Heart left ventricle (tissue), 16 donors: ENCODE data around the gene HELZ. TPM values are rescaled to one million over a fixed set of nuclear protein-coding genes. Genes with fewer than 3 reads are reported as not detected.
"Not testable (repeated sequence)": the region's sequence is repeated elsewhere in the genome, so short reads cannot be mapped to it uniquely, and the experiment has no call there.

ENCODE experiments used
- ATAC-seq, 4 donors: fragments of 200-7000 bp; cut with Tn5 transposase; one replicate each; pipeline ENCODE4 v1.9.1; 2020 to 2022; ENCODE audit warnings: moderate library complexity in 4 of 4, mild to moderate bottlenecking in 3 of 4, moderate number of reproducible peaks in 1 of 4
- DNase-seq, 5 donors: peaks; one replicate each; pipeline ENCODE4 v3.0.0-alpha.2; 2020
- H3K27ac ChIP-seq, 12 donors: fragments of 200-600 bp; sonication (generic) in 4 of 12; one replicate each; pipeline versions ENCODE4 v1.5.0 to v1.8.0; 2016 to 2022; ENCODE audit warnings: mild to moderate bottlenecking in 2 of 12
- H3K27me3 ChIP-seq, 9 donors: fragments of 200-600 bp; sonication (generic) in 2 of 9; one replicate each; pipeline versions ENCODE4 v1.5.1 to v1.8.0; 2016 to 2022; ENCODE audit warnings: mild to moderate bottlenecking in 3 of 9
- H3K36me3 ChIP-seq, 9 donors: fragments of 200-600 bp; sonication (generic) in 2 of 9; one replicate each; pipeline versions ENCODE4 v1.5.0 to v1.8.0; 2018 to 2022; ENCODE audit warnings: mild to moderate bottlenecking in 2 of 9
- H3K4me1 ChIP-seq, 12 donors: fragments of 200-600 bp; sonication (generic) in 4 of 12; one replicate each; pipeline versions ENCODE4 v1.5.0 to v1.8.0; 2016 to 2022; ENCODE audit warnings: mild to moderate bottlenecking in 3 of 12
- H3K4me3 ChIP-seq, 12 donors: fragments of 200-600 bp; sonication (generic) in 4 of 12; one replicate each; pipeline versions ENCODE4 v1.5.0 to v1.8.0; 2017 to 2022; ENCODE audit warnings: mild to moderate bottlenecking in 9 of 12, moderate library complexity in 4 of 12
- H3K9me3 ChIP-seq, 12 donors: fragments of 200-600 bp; sonication (generic) in 4 of 12; one replicate each; pipeline versions ENCODE4 v1.5.0 to v1.8.0; 2016 to 2022; ENCODE audit warnings: mild to moderate bottlenecking in 1 of 12
- CTCF ChIP-seq, 12 donors: fragments of 200-600 bp; sonication (generic) in 4 of 12; IDR thresholded peaks; one replicate each; pipeline versions ENCODE4 v1.5.0 to v1.8.0; 2018 to 2022; ENCODE audit warnings: antibody characterized with exemption in 12 of 12, mild to moderate bottlenecking in 5 of 12
- POLR2A ChIP-seq, 2 donors: fragments of 450-650 bp; IDR thresholded peaks; one replicate each; pipeline ENCODE4 v1.6.1; 2017; ENCODE audit warnings: antibody characterized with exemption in 2 of 2, mild to moderate bottlenecking in 2 of 2, moderate library complexity in 2 of 2
- WGBS, 4 donors: extraction: QIAGEN DNeasy Blood & Tissue Kit in 2 of 4; methylation state at CpG; one replicate each; pipeline versions ENCODE4 v1.1.5 to v1.1.7; 2013 to 2018; 5-methylcytosine and 5-hydroxymethylcytosine counted together
- intact Hi-C, 10 donors: fragments of 100-400 bp; cut with DNase I; formaldehyde crosslinking; loops; one replicate each; pipeline versions ENCODE4 v1.11.1 to v1.14.2; 2022
- polyA plus RNA-seq, 2 donors: library from polyadenylated mRNA; stranded (reverse); fragments of 200-250 nt; gene quantifications; one replicate each; pipeline ENCODE4 v1.2.3, GENCODE V29; 2013
- total RNA-seq, 9 donors: library from RNA; depleted of rRNA in 2 of 9; stranded (reverse); fragments of >200 nt in 2 of 9; fragmentation: NEBNext Ultra II Directional in 3 of 9; extraction: Animal tissue kit (Norgen Biotek cat#: 25700) in 3 of 9; gene quantifications; one replicate each; pipeline versions ENCODE4 v1.1.0 to v1.2.4, GENCODE V29; 2016 to 2023
- donor health status: ischemic (EF 13 %, LVEDD 7.1; RV severe dilation, severe dysfunction).
- donor health status: healthy with polysubstance abuse.
- donor health status: DM: no; HTN: yes; CAD: no.
- donor health status: DM: no; HTN: no; CAD: no.
- donor health status: ischemic (EF 25% LVEDD 6.9; RV normal size, moderate dysfunction).
- donor health status: ischemic (EF 25% LVEDD 5.7; RV mildly dilated, moderate dysfunction).
- donor health status: healthy.
- donor health status: DM: yes; HTN: yes; CAD: no.
- donor health status: ischemic (EF 35%, LVEDD 5.7; RV mildly dilated, moderate dysfunction).
- donor health status: nonischemic (EF 11% LVEDD 7.7; RV severe dilation, severe dysfunction).
- donor health status: DM: yes; HTN: yes; CAD: no.
- donor health status: PGD.
- donor health status: ischemic (EF 29% LVEDD 5.4; RV normal size, mild dysfunction).
- donor health status: nonischemic (EF 23%, LVEDD 6.1; RV moderate dilation, normal function).

The HELZ gene
- total and polyA plus RNA-seq, 11 donors = 5.1 to 48.4 (median 30.3) TPM

DNA sequence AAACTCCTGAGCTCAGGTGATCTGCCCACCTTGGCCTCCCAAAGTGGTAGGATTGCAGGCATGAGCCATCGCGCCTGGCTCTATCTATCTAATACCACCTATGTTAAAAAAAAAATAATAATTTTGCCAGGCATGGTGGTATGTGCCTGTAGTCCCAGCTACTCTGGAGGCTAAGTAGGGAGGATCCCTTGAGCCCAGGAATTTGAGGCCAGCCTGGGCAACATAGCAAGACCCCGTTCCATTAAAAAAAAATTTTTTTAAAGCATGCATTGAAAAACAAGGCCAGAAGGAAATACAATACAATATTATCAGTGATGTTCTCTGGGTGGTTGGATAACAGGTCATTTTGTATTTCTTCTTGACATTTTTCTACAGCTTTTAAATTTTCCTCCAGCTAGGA lies 45.2 kb upstream of the HELZ start:
- peaks cover 0 to 28% (median 19%) of the 10 kb centered on the region in 12 donors for H3K4me1 ChIP-seq
- H3K9me3 ChIP-seq = peaks cover 0 to 6% (median 0%) of the 10 kb centered on the region in 12 donors
- no peak for TF ChIP-seq CTCF (IDR thresholded peaks at IDR 0.05)
- no peak for TF ChIP-seq POLR2A (IDR thresholded peaks at IDR 0.05)
- ATAC-seq (no peak), DNase-seq (no peak)
- no peaks in the 10 kb centered on the region for H3K36me3 ChIP-seq
- no peak overlapping the region for H3K4me3 ChIP-seq
- no peak overlapping the region for H3K27ac ChIP-seq
- intact Hi-C loops = loop anchor here in 7 of 10 donors (5.0 to 10.0 kb wide), 5 partner anchors 45 to 575 kb away; partner anchors contain the start of gene HELZ (in 1 of the 7)
- no peaks in the 10 kb centered on the region for H3K27me3 ChIP-seq
- WGBS, 4 donors = 62 to 85% (median 77%) methylated on average over 3 of the region's 3 CpGs

DNA sequence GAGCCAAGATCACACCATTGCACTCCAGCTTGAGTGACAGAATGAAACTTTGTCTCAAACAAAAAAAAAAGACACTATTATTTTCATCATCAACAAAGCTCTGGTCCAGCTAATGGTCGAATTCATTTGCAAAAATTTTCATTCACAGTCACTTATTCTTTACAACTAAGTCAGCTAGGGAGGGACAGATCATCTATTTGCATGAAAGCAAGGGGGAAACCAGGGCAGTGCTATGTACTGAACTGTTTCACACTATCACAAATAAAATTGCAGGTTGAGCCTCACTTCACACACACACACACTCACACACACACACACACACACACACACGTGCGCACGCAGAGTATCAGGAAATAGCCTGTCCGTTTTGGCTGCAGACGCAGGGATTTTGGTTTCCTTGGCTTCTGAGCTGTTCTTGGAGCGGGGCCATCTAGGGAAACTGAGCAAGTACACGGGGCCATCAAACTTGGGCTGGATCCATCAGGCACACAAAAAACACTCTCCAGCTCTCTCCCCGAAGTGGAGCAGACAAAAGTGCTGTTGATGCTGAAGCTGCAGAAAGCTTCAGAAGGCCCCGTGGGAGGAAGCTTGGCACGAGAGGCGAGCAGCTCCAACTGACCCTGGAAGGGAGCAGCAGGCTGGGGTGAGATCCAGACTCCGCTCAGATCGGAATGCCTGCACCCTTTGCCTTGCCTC lies 44.3 kb upstream of the HELZ start:
- H3K4me3 ChIP-seq = no peak overlapping the region
- DNase-seq (peak; percentile 80 to 92 (median 86)), ATAC-seq (peak; percentile 83 to 91 (median 90))
- 12 to 31% (median 18%) methylated on average over 14 of the region's 14 CpGs for WGBS, 4 donors
- TF ChIP-seq CTCF (IDR thresholded peaks at IDR 0.05) (no peak), POLR2A (IDR thresholded peaks at IDR 0.05) (no peak)
- peaks cover 0 to 28% (median 19%) of the 10 kb centered on the region in 12 donors for H3K4me1 ChIP-seq
- H3K27ac ChIP-seq = peak overlapping the region in 2 of 12 donors; percentile 3 to 32
- no peaks in the 10 kb centered on the region for H3K36me3 ChIP-seq
- H3K9me3 ChIP-seq = peaks cover 0 to 6% (median 0%) of the 10 kb centered on the region in 12 donors
- intact Hi-C loops = loop anchor here in 2 of 10 donors (5.0 to 10.0 kb wide), 2 partner anchors 42 to 65 kb away; partner anchors contain the start of gene HELZ (in 1 of the 2)
- H3K27me3 ChIP-seq = no peaks in the 10 kb centered on the region

- not testable (repeated sequence) for H3K4me3 ChIP-seq, H3K36me3 ChIP-seq, DNase-seq, H3K9me3 ChIP-seq, ATAC-seq, H3K27ac ChIP-seq, H3K27me3 ChIP-seq
- intact Hi-C loops = loop anchor here in 2 of 10 donors (5.0 to 10.0 kb wide), 2 partner anchors 40 to 62 kb away; partner anchors contain the start of gene HELZ (in 1 of the 2)
- WGBS, 4 donors = 81 to 94% (median 88%) methylated on average over 3 of the region's 3 CpGs
- peaks cover 0 to 26% (median 17%) of the 10 kb centered on the region in 12 donors for H3K4me1 ChIP-seq
These were observed 41.8 kb upstream of the HELZ start for GRCh38 chr17:67286826-67287225.

DNA sequence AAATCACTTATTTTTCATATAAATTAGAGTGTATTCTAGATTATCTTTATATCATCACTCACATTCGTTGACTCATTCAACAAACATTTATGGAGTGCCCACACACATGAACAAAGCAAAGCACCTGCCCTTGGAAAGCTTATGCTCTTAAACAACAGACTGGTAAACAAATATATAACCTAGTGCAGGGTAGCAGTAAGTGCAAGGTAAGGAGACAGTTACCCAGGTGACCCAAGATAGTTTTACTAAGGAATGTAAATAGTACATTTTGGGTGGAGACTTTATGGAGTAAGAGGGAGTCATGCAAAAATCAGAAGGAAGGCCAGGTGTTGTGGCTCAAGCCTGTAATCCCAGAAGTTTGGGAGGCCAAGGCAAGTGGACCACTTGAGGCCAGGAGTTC lies 40.4 kb upstream of the HELZ start:
- intact Hi-C loops = loop anchor here in 2 of 10 donors (5.0 to 10.0 kb wide), 2 partner anchors 38 to 61 kb away; partner anchors contain the start of gene HELZ (in 1 of the 2)
- 92 to 95% (median 93%) methylated on average over 1 of the region's 1 CpG for WGBS, 4 donors

More for the DNA sequence above, 40.4 kb upstream of the HELZ start:
- TF ChIP-seq POLR2A (IDR thresholded peaks at IDR 0.05) = no peak
- no peak for TF ChIP-seq CTCF (IDR thresholded peaks at IDR 0.05)
- no peak for DNase-seq
- no peaks in the 10 kb centered on the region for H3K27me3 ChIP-seq
- H3K4me1 ChIP-seq = peaks cover 0 to 26% (median 12%) of the 10 kb centered on the region in 12 donors
- peaks cover 0 to 6% (median 0%) of the 10 kb centered on the region in 12 donors for H3K9me3 ChIP-seq
- H3K36me3 ChIP-seq = no peaks in the 10 kb centered on the region
- H3K4me3 ChIP-seq = no peak overlapping the region
- ATAC-seq = no peak
- no peak overlapping the region for H3K27ac ChIP-seq
